Measurements from ENCODE around the gene KRTAP3-1.
"Not testable (repeated sequence)": the region's sequence is repeated elsewhere in the genome, so short reads cannot be mapped to it uniquely, and the experiment has no call there.

The KRTAP3-1 gene

GRCh38 chr17:41008811-41009210, at the start of gene KRTAP3-1:
Gene KRTAP3-1, minus strand, starts transcription at chr17:41009128. Its CDS starts 54 bp downstream, at chr17:41009074.
- peak; percentile 73 for DNase-seq

GRCh38 chr17:41057547-41057946, 48.6 kb upstream of the KRTAP3-1 start:
- DNase-seq: no peak

GRCh38 chr17:41055130-41055529, 46.2 kb upstream of the KRTAP3-1 start, which contains the start of gene KRTAP2-2:
Gene KRTAP2-2, minus strand, starts transcription at chr17:41055230. Its CDS starts 19 bp downstream, at chr17:41055211.
- not testable (repeated sequence) for DNase-seq

GRCh38 chr17:41054556-41054955, 45.6 kb upstream of the KRTAP3-1 start:
- not testable (repeated sequence) for DNase-seq

- no peak for DNase-seq
Observed at GRCh38 chr17:41054025-41054424, 45.1 kb upstream of the KRTAP3-1 start.

- DNase-seq: no peak
Observed at GRCh38 chr17:41052566-41052965, 43.6 kb upstream of the KRTAP3-1 start.

- no peak for DNase-seq
Observed at GRCh38 chr17:41049110-41049509, 40.2 kb upstream of the KRTAP3-1 start.

- DNase-seq: peak; percentile 92
Observed at GRCh38 chr17:41048441-41048840, 39.5 kb upstream of the KRTAP3-1 start.

- not testable (repeated sequence) for DNase-seq
Observed at GRCh38 chr17:41046735-41047465, 38.0 kb upstream of the KRTAP3-1 start, which contains the start of gene KRTAP2-1. Gene KRTAP2-1, minus strand, starts transcription at chr17:41047316. Its CDS starts 49 bp downstream, at chr17:41047267.

GRCh38 chr17:41042953-41043352, 34.0 kb upstream of the KRTAP3-1 start:
- no peak for DNase-seq

- DNase-seq: not testable (repeated sequence)
Observed at GRCh38 chr17:41040783-41041571, 32.0 kb upstream of the KRTAP3-1 start, which contains the start of gene KRTAP1-1. Gene KRTAP1-1, minus strand, starts transcription at chr17:41041450. Its CDS starts 53 bp downstream, at chr17:41041397.

GRCh38 chr17:41037853-41038350, 29.0 kb upstream of the KRTAP3-1 start:
- DNase-seq: no peak

- DNase-seq: not testable (repeated sequence)
Observed at GRCh38 chr17:41034346-41034935, 25.5 kb upstream of the KRTAP3-1 start, which contains the start of gene KRTAP1-3. Gene KRTAP1-3, minus strand, starts transcription at chr17:41034874. Its CDS starts 53 bp downstream, at chr17:41034821.

GRCh38 chr17:41029633-41030245, 20.8 kb upstream of the KRTAP3-1 start, which contains the start of gene KRTAP1-4:
Gene KRTAP1-4, minus strand, starts transcription at chr17:41030195. Its CDS starts 117 bp downstream, at chr17:41030078.
- DNase-seq: peak; percentile 51

GRCh38 chr17:41026715-41027471, 18.0 kb upstream of the KRTAP3-1 start, which contains the start of gene KRTAP1-5:
Gene KRTAP1-5, minus strand, starts transcription at chr17:41027208. Its CDS starts 53 bp downstream, at chr17:41027155.
- no peak for DNase-seq

GRCh38 chr17:41024697-41025096, 15.8 kb upstream of the KRTAP3-1 start:
- DNase-seq: no peak

GRCh38 chr17:41020336-41020735, 11.4 kb upstream of the KRTAP3-1 start:
- no peak for DNase-seq

- no peak for DNase-seq
Observed at GRCh38 chr17:41019415-41019814, 10.5 kb upstream of the KRTAP3-1 start.

GRCh38 chr17:41018541-41018940, 9.6 kb upstream of the KRTAP3-1 start:
- DNase-seq: no peak

GRCh38 chr17:41016578-41017215, 7.8 kb upstream of the KRTAP3-1 start:
- DNase-seq: no peak

GRCh38 chr17:41015454-41015853, 6.5 kb upstream of the KRTAP3-1 start:
- DNase-seq: no peak

Data from islet precursor cell (in vitro differentiated cells).